GM12891 (cell line): Measurements from ENCODE around the gene OR1J1. TPM values are rescaled to one million over a fixed set of nuclear protein-coding genes. Genes with fewer than 3 reads are reported as not detected.

Experiments used
- DNase-seq: peaks from one replicate; pipeline ENCODE4 v3.0.0; 2011; ENCODE audit warnings: low spot score; ENCODE audit not compliant: insufficient read length
- FAIRE-seq: peaks from 2 replicates; lab custom pipeline; 2011; peaks lifted over from hg19 to GRCh38; lab: Jason Lieb, UNC
- PAX5 ChIP-seq: IDR thresholded peaks from 2 replicates; pipeline ENCODE4 v1.6.1; 2011; ENCODE audit warnings: low read length, moderate library complexity, mild to moderate bottlenecking; ENCODE audit not compliant: insufficient read depth, severe bottlenecking
- POLR2A ChIP-seq: IDR thresholded peaks from 2 replicates; pipeline ENCODE4 v1.6.1; 2011; ENCODE audit warnings: low read depth, low read length, control low read depth
- POLR2AphosphoS5 ChIP-seq: IDR thresholded peaks from 2 replicates; pipeline ENCODE4 v1.6.1; 2011; ENCODE audit warnings: low read depth, low read length, control low read depth
- POU2F2 ChIP-seq: IDR thresholded peaks from 2 replicates; pipeline ENCODE4 v1.6.1; 2011; ENCODE audit warnings: low read depth, mild to moderate bottlenecking, control low read depth, low read length, moderate library complexity
- SPI1 ChIP-seq: IDR thresholded peaks from 2 replicates; pipeline ENCODE4 v1.6.1; 2011; ENCODE audit warnings: low read depth, low read length, control low read depth
- TAF1 ChIP-seq: IDR thresholded peaks from 2 replicates; pipeline ENCODE4 v1.6.1; 2011; ENCODE audit warnings: low read depth, low read length, control low read depth
- polyA plus RNA-seq: library from polyadenylated mRNA; unstranded; fragments of >200 nt; gene quantifications from one replicate; pipeline ENCODE4 v1.2.1, GENCODE V29; 2012; ENCODE audit warnings: low read depth, missing spikeins, inconsistent platforms; ENCODE audit not compliant: missing spikeins

The OR1J1 gene
- not detected for polyA plus RNA-seq

GRCh38 chr9:122477826-122478225 lies at the start of gene OR1J1:
OR1J1 (minus strand) TSS chr9:122477926; CDS start chr9:122477926, 0 bp downstream.
- no peak for FAIRE-seq
- TF ChIP-seq POLR2AphosphoS5 (no peak), POU2F2 (no peak), SPI1 (no peak), TAF1 (no peak), PAX5 (no peak), POLR2A (no peak)

GRCh38 chr9:122527193-122527592 lies 49.5 kb upstream of the OR1J1 start, which contains the start of gene OR1N1:
OR1N1 (minus strand) TSS chr9:122527293; CDS start chr9:122527293, 0 bp downstream.
- TF ChIP-seq POLR2AphosphoS5, result no peak
- no peak for FAIRE-seq
- no peak for DNase-seq

More at GRCh38 chr9:122477826-122478225, at the start of gene OR1J1:
- no peak for DNase-seq

- FAIRE-seq (no peak), DNase-seq (no peak)
- TF ChIP-seq POU2F2 (no peak), SPI1 (no peak), PAX5 (no peak), POLR2A (no peak), TAF1 (no peak), POLR2AphosphoS5 (no peak)
Observed at GRCh38 chr9:122526602-122527001, 48.9 kb upstream of the OR1J1 start.

GRCh38 chr9:122519376-122519775 lies 41.6 kb upstream of the OR1J1 start:
- DNase-seq (no peak), FAIRE-seq (no peak)
- TF ChIP-seq SPI1 (no peak), POU2F2 (no peak), POLR2A (no peak), POLR2AphosphoS5 (no peak), PAX5 (no peak), TAF1 (no peak)

GRCh38 chr9:122518841-122519240 lies 41.1 kb upstream of the OR1J1 start, which contains the start of gene OR1J4:
OR1J4 (plus strand) TSS chr9:122519141; CDS start chr9:122519141, 0 bp downstream.
- DNase-seq (no peak), FAIRE-seq (no peak)
- TF ChIP-seq POU2F2 (no peak), POLR2AphosphoS5 (no peak), POLR2A (no peak), PAX5 (no peak), SPI1 (no peak), TAF1 (no peak)

- DNase-seq (no peak), FAIRE-seq (no peak)
- no peak for TF ChIP-seq SPI1
- no peak for TF ChIP-seq PAX5
- TF ChIP-seq POLR2AphosphoS5, result no peak
- no peak for TF ChIP-seq POLR2A
Observed at GRCh38 chr9:122518226-122518625, 40.5 kb upstream of the OR1J1 start.

- DNase-seq (no peak), FAIRE-seq (no peak)
- TF ChIP-seq POLR2A (no peak), SPI1 (no peak), POU2F2 (no peak), POLR2AphosphoS5 (no peak), PAX5 (no peak), TAF1 (no peak)
Observed at GRCh38 chr9:122510502-122510901, 32.8 kb upstream of the OR1J1 start, which contains the start of gene OR1J2. OR1J2 (plus strand) TSS chr9:122510802; CDS start chr9:122510802, 0 bp downstream.

- TF ChIP-seq POLR2A (no peak), TAF1 (no peak), SPI1 (no peak), POLR2AphosphoS5 (no peak), PAX5 (no peak), POU2F2 (no peak)
- FAIRE-seq (no peak), DNase-seq (no peak)
Observed at GRCh38 chr9:122506964-122507363, 29.2 kb upstream of the OR1J1 start.

GRCh38 chr9:122498883-122499288 lies 21.2 kb upstream of the OR1J1 start:
- FAIRE-seq, result peak; percentile 76
- peak; percentile 5 for DNase-seq
- TF ChIP-seq SPI1 (no peak), POLR2AphosphoS5 (no peak), POU2F2 (no peak), PAX5 (no peak), TAF1 (no peak), POLR2A (no peak)

- DNase-seq, result no peak
Observed at GRCh38 chr9:122479062-122479461, 1.3 kb upstream of the OR1J1 start.

GRCh38 chr9:122477346-122477745 lies 380 bp downstream of the OR1J1 start:
- FAIRE-seq, result no peak

More at GRCh38 chr9:122479062-122479461, 1.3 kb upstream of the OR1J1 start:
- no peak for TF ChIP-seq POU2F2
- no peak for FAIRE-seq

GRCh38 chr9:122475717-122476116 lies 2.0 kb downstream of the OR1J1 start:
- FAIRE-seq, result no peak
- no peak for DNase-seq
- TF ChIP-seq TAF1 (no peak), POLR2A (no peak), SPI1 (no peak)

More at GRCh38 chr9:122477346-122477745, 380 bp downstream of the OR1J1 start:
- no peak for DNase-seq
- TF ChIP-seq PAX5 (no peak), POLR2A (no peak), POLR2AphosphoS5 (no peak), SPI1 (no peak), POU2F2 (no peak), TAF1 (no peak)
